LoVo (cell line): ENCODE data around the gene ST6GALNAC5.

Source experiments
- DNase-seq: peaks from one replicate; pipeline ENCODE4 v3.0.0-alpha.2; 2016; ENCODE audit warnings: low spot score

The ST6GALNAC5 gene

GRCh38 chr1:77014073-77014788 is 147.0 kb downstream of the ST6GALNAC5 start:
- DNase-seq: no peak

GRCh38 chr1:77015748-77016341 is 148.6 kb downstream of the ST6GALNAC5 start:
- no peak for DNase-seq

GRCh38 chr1:77016386-77016985 is 149.2 kb downstream of the ST6GALNAC5 start:
- DNase-seq: no peak

- DNase-seq: no peak
Observed at GRCh38 chr1:77018311-77018710, 151.0 kb downstream of the ST6GALNAC5 start.

GRCh38 chr1:77018761-77019160 is 151.5 kb downstream of the ST6GALNAC5 start:
- DNase-seq: no peak

GRCh38 chr1:77021732-77022131 is 154.5 kb downstream of the ST6GALNAC5 start:
- no peak for DNase-seq

- DNase-seq: no peak
Observed at GRCh38 chr1:77024500-77024899, 157.2 kb downstream of the ST6GALNAC5 start.

- no peak for DNase-seq
Observed at GRCh38 chr1:77025599-77025998, 158.3 kb downstream of the ST6GALNAC5 start.

- DNase-seq: no peak
Observed at GRCh38 chr1:77026135-77026534, 158.9 kb downstream of the ST6GALNAC5 start.

- no peak for DNase-seq
Observed at GRCh38 chr1:77026640-77027039, 159.4 kb downstream of the ST6GALNAC5 start.

GRCh38 chr1:77027847-77028246 is 160.6 kb downstream of the ST6GALNAC5 start:
- DNase-seq: no peak

- no peak for DNase-seq
Observed at GRCh38 chr1:77030401-77031105, 163.3 kb downstream of the ST6GALNAC5 start.

GRCh38 chr1:77031106-77031662 is 163.9 kb downstream of the ST6GALNAC5 start:
- DNase-seq: peak; percentile 1

- DNase-seq: peak; percentile 20
Observed at GRCh38 chr1:77036560-77036959, 169.3 kb downstream of the ST6GALNAC5 start.

GRCh38 chr1:77037038-77037437 is 169.8 kb downstream of the ST6GALNAC5 start:
- no peak for DNase-seq

- no peak for DNase-seq
Observed at GRCh38 chr1:77038000-77038399, 170.7 kb downstream of the ST6GALNAC5 start.

- DNase-seq: no peak
Observed at GRCh38 chr1:77039111-77039510, 171.8 kb downstream of the ST6GALNAC5 start.

GRCh38 chr1:77039739-77040138 is 172.5 kb downstream of the ST6GALNAC5 start:
- peak; percentile 47 for DNase-seq

GRCh38 chr1:77040826-77041225 is 173.5 kb downstream of the ST6GALNAC5 start:
- DNase-seq: no peak

- no peak for DNase-seq
Observed at GRCh38 chr1:77044133-77044849, 177.0 kb downstream of the ST6GALNAC5 start.

- no peak for DNase-seq
Observed at GRCh38 chr1:77047575-77047974, 180.3 kb downstream of the ST6GALNAC5 start.
